ENCODE results near the gene CD38. TPM values are rescaled to one million over a fixed set of nuclear protein-coding genes. Genes with fewer than 3 reads are reported as not detected.

CD38 gene
- total RNA-seq, 4 donors from 2014 or later, result 7.3 to 13.9 (median 9.2) TPM

DNA sequence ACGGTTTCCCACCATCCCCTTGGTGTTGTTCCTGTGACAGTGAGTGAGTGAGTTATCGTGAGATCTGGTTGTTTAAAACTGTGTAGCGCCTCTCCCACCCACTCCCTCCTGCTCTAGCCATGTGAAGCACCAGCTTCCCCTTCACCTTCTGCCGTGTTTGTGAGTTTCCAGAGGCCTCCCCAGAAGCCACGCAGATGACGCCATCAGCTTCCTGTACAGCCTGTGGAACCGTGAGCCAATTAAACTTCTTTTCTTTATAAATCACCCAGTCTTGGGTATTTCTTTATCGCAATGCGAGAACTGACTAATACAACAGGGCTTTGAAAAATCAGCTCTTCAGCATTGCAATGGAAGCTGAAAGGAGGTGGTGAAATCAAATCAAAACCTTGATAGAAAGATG is 110.4 kb downstream of the CD38 start:
- DNase-seq (ENCODE audit: low spot score) (no peak), ATAC-seq (ENCODE audit: low FRiP score) (no peak)
- TF ChIP-seq, protein P1, sequence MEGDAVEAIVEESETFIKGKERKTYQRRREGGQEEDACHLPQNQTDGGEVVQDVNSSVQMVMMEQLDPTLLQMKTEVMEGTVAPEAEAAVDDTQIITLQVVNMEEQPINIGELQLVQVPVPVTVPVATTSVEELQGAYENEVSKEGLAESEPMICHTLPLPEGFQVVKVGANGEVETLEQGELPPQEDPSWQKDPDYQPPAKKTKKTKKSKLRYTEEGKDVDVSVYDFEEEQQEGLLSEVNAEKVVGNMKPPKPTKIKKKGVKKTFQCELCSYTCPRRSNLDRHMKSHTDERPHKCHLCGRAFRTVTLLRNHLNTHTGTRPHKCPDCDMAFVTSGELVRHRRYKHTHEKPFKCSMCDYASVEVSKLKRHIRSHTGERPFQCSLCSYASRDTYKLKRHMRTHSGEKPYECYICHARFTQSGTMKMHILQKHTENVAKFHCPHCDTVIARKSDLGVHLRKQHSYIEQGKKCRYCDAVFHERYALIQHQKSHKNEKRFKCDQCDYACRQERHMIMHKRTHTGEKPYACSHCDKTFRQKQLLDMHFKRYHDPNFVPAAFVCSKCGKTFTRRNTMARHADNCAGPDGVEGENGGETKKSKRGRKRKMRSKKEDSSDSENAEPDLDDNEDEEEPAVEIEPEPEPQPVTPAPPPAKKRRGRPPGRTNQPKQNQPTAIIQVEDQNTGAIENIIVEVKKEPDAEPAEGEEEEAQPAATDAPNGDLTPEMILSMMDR (IDR thresholded peaks at IDR 0.05), result no peak

DNA sequence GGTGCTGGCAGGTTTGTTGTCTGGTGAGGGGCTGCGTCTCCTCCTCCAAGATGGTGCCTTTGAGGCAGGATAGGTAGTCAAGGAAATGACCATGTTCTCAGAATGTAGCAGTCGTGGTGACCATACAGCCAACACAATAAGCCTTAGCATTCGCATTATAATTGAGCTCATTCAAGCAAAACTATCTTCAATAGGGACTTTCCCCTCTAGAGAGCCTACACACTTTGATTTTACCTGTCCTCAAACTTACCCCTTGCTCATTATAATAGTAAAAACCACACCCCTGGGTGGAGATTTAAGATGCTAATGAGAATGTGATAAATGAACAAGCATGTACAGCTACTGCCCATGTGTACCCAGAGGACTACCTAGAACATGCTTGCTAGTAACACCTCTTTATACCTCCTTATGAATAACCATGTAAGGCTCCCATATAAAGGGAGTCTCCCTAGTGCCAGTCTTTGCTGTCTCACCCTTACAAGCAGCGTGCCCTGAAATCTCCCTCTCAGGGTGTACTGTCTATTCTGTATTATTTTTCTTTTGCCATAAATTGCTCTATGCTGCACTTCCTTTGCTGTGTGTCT is 112.2 kb downstream of the CD38 start:
- TF ChIP-seq, protein P1 (IDR thresholded peaks at IDR 0.05), result no peak
- no peak for ATAC-seq (ENCODE audit: low FRiP score)
- DNase-seq (ENCODE audit: low spot score), result no peak

DNA sequence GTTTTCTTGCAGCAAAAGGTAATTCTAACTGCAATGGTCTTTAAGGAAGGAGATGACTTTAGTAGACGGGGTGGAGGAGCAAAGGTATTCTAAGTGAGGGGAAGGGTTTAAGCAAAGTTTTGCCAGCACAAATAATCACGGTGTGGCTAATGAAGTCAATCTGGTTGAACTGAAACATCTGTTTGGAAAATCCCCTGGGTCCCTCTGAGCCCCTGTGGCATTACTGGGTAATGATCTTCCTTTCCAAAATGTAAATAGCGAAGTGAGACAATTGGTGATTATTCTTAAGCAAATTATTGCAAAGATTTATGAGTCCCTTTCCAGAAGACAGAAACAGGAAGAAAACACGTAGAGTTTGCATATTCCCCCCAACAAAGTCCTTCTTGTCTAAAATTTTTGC is 113.2 kb downstream of the CD38 start:
- ATAC-seq (ENCODE audit: low FRiP score) (no peak), DNase-seq (ENCODE audit: low spot score) (no peak)
- TF ChIP-seq, protein P1 (IDR thresholded peaks at IDR 0.05), result no peak

DNA sequence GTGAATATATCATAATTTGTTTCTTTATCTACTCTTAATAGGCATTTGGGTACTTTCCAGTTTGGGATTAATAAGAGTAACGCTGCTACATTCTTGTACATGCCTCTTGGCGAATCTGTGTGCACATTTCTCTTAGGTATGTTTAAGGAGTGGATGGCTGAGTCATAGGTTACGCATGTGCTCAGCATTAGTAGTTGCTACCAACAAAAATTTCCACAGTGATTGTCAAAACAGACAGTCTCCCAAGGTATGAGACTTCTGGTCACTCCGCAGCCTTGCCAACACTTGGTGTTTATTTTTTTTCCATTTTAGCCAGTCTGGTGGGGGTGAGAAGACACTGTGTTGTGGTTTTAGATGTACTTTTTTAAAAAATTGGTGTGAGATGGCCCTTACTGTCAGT is 115.8 kb downstream of the CD38 start:
- ATAC-seq (ENCODE audit: low FRiP score) (peak; percentile 91), DNase-seq (ENCODE audit: low spot score) (no peak)
- TF ChIP-seq, protein P1 (IDR thresholded peaks at IDR 0.05), result no peak

DNA sequence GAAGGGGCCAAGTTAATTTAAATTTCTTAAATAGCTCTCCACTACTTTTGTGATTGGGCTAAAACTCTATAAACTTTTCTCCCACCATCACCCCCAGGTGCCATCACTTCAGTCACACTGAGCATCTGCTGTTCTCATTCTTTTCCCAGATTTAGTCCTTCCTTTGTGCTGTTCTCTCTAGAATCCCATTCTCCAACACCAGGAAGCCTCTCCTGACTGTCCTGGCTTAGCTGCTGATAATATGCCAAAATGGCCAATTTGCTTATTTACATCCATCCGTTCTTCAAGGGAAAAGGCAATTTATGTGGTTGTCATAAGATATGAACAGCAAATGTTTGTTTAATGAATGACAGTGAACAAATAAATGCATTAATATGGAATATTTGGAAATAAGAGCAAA is 116.3 kb downstream of the CD38 start:
- no peak for ATAC-seq (ENCODE audit: low FRiP score)
- TF ChIP-seq, protein P1 (IDR thresholded peaks at IDR 0.05), result no peak
- no peak for DNase-seq (ENCODE audit: low spot score)

DNA sequence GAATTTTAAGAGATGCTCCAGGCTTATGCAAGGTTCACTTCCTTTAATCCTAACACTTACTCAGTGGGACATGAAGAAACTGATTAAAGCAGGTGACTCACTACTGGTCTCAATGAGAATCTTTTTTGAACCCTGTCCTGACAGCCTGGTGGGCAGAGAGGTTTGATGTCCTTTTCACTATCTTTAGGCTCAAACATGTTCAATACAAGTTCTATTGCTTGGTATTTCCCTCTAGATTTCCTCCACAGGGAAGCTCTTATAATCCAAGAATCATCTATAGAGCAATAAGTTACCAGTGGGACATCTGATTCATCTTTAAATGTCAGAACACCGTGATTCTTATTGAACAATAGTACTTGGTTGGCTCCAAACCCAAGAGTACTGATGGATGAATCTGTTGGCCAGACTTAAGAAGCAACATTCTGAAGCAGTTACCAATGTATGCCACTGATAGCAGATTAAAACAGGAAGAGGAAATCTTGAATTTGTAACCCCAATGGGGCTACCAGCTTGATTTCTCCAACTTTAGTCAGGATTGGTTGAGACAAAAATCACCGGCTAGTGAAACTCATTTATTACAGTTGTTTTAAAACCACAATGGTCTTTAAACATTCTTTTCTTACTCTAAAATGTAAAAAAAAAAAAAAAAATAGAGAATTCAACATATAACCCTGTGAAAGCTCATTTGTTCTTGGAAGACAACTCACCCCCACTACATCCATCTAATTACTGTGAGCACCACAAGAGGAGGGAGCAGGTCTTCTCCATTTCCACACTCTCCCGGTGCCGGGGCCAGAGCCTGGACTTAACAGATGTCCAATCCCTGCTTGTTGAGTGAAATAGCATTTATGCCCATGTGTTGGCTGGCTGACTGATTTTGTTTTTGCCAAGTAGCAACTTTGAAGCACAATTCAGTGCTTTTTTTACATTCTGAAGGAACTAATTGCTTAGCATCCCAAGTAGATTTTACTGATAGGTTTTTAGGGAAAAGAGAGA is 117.1 kb downstream of the CD38 start:
- ATAC-seq (ENCODE audit: low FRiP score), result peak; percentile 60

More for the DNA sequence above, 117.1 kb downstream of the CD38 start:
- DNase-seq (ENCODE audit: low spot score), result no peak
- TF ChIP-seq, protein P1 (IDR thresholded peaks at IDR 0.05), result no peak
